ENCODE data around the gene ANAPC2. TPM values are rescaled to one million over a fixed set of nuclear protein-coding genes. Genes with fewer than 3 reads are reported as not detected.

The ANAPC2 gene
- total RNA-seq, 1 experiment from 2014 or later = 46.0 TPM

GRCh38 chr9:137228968-137229896 lies 40.9 kb upstream of the ANAPC2 start:
- POLR2A ChIA-PET = interaction anchor here (0.6 to 0.7 kb wide), 2 partner anchors 33 to 191 kb away, joined by 3 to 16 read pairs; no protein-coding TSS in a partner anchor
- BruUV-seq (replicated peaks) = no TSS peak
- CTCF ChIA-PET = interaction anchor here (0.7 kb wide), 1 partner anchor 15 kb away, joined by 3 read pairs; no protein-coding TSS in a partner anchor

More at GRCh38 chr9:137228968-137229896, 40.9 kb upstream of the ANAPC2 start:
- in situ Hi-C loops (cut with HindIII; ENCODE audit: low pct_unique_long_range_greater_than_20kb, low sequenced_read_pairs) (no loop called here), intact Hi-C loops (cut with micrococcal nuclease; ENCODE audit: unreplicated experiment) (loop anchor here (5.0 kb wide), 1 partner anchor 112 kb away; no protein-coding TSS in a partner anchor)
- Histone ChIP-seq H3K27me3 (ENCODE audit: control insufficient read depth, insufficient read depth, low read length) (no peaks in the 10 kb centered on the region), H3K36me3 (ENCODE audit: control insufficient read depth, insufficient read depth, low read length) (no peaks in the 10 kb centered on the region), H3K9me3 (ENCODE audit: control insufficient read depth, insufficient read depth, low read depth, low read length) (no peaks in the 10 kb centered on the region), H3K27ac (ENCODE audit: low read length) (no peak overlapping the region), H3K4me3 (ENCODE audit: low read depth in 2 of 2, low read length in 2 of 2) (no peak overlapping the region), H3K4me1 (ENCODE audit: control insufficient read depth, insufficient read depth, low read length) (peaks cover 7% of the 10 kb centered on the region)
- DNase-seq (ENCODE audit: low read depth, low spot score) (no peak), ATAC-seq (no peak)
- TF ChIP-seq POLR2AphosphoS5 (IDR thresholded peaks at IDR 0.05; ENCODE audit: low read depth, low read length) (no peak), SIN3A (IDR thresholded peaks at IDR 0.05; ENCODE audit: borderline replicate concordance, insufficient read depth, low read depth, low read length) (no peak), REST (IDR thresholded peaks at IDR 0.05; ENCODE audit: insufficient read depth in 1 of 2, low read depth in 2 of 2, low read length in 1 of 2) (no peak), CTCF (IDR thresholded peaks at IDR 0.05) (no peak), TCF7L2 (IDR thresholded peaks at IDR 0.05; ENCODE audit: low read depth, low read length) (no peak)

All from Panc1 (cell line).